GM18511 (cell line): Measurements from ENCODE around the gene FRMD4B.
"Not testable (repeated sequence)": the region's sequence is repeated elsewhere in the genome, so short reads cannot be mapped to it uniquely, and the experiment has no call there.

Source experiments
- ATAC-seq: cut with Tn5 transposase; IDR thresholded peaks from one replicate; pipeline ENCODE4 v1.9.1; 2021; ENCODE audit warnings: mild to moderate bottlenecking, moderate library complexity; ENCODE audit not compliant: unreplicated experiment

The FRMD4B gene

GRCh38 chr3:69325151-69325550 lies 60.7 kb downstream of the FRMD4B start:
- ATAC-seq, result no peak

GRCh38 chr3:69324362-69325025 lies 61.4 kb downstream of the FRMD4B start:
- peak; percentile 62 for ATAC-seq

- no peak for ATAC-seq
These were observed 61.9 kb downstream of the FRMD4B start for GRCh38 chr3:69323941-69324340.

GRCh38 chr3:69322512-69322911 lies 63.4 kb downstream of the FRMD4B start:
- not testable (repeated sequence) for ATAC-seq

GRCh38 chr3:69322158-69322509 lies 63.8 kb downstream of the FRMD4B start:
- no peak for ATAC-seq

- no peak for ATAC-seq
These were observed 64.4 kb downstream of the FRMD4B start for GRCh38 chr3:69321301-69322157.

GRCh38 chr3:69320871-69321271 lies 65.0 kb downstream of the FRMD4B start:
- ATAC-seq, result peak; percentile 69

GRCh38 chr3:69319652-69320051 lies 66.2 kb downstream of the FRMD4B start:
- no peak for ATAC-seq

- ATAC-seq, result no peak
These were observed 67.5 kb downstream of the FRMD4B start for GRCh38 chr3:69318410-69318809.

GRCh38 chr3:69313251-69313650 lies 72.6 kb downstream of the FRMD4B start:
- no peak for ATAC-seq

- ATAC-seq, result no peak
These were observed 76.1 kb downstream of the FRMD4B start for GRCh38 chr3:69309814-69310213.

- peak; percentile 96 for ATAC-seq
These were observed 79.4 kb downstream of the FRMD4B start for GRCh38 chr3:69306239-69307185.

GRCh38 chr3:69305011-69305410 lies 80.9 kb downstream of the FRMD4B start:
- no peak for ATAC-seq

GRCh38 chr3:69304396-69304795 lies 81.5 kb downstream of the FRMD4B start:
- ATAC-seq, result no peak

GRCh38 chr3:69300296-69300695 lies 85.6 kb downstream of the FRMD4B start:
- ATAC-seq, result no peak

- no peak for ATAC-seq
These were observed 86.5 kb downstream of the FRMD4B start for GRCh38 chr3:69299344-69299743.

GRCh38 chr3:69297501-69297900 lies 88.4 kb downstream of the FRMD4B start:
- ATAC-seq, result no peak

- ATAC-seq, result no peak
These were observed 88.9 kb downstream of the FRMD4B start for GRCh38 chr3:69296995-69297394.

GRCh38 chr3:69294014-69294766 lies 91.7 kb downstream of the FRMD4B start:
- ATAC-seq, result peak; percentile 81

- no peak for ATAC-seq
These were observed 92.8 kb downstream of the FRMD4B start for GRCh38 chr3:69292959-69293574.
